Activated T-cell treated with anti-CD3 and anti-CD28 coated beads, Interleukin-2, amount 50 U/mL, for 1 hour (primary cell): Measurements from ENCODE around the gene CLCN6.

Experiments
- DNase-seq: peaks from one replicate; pipeline ENCODE4 v3.0.0-alpha.2; 2020

CLCN6 gene

DNA sequence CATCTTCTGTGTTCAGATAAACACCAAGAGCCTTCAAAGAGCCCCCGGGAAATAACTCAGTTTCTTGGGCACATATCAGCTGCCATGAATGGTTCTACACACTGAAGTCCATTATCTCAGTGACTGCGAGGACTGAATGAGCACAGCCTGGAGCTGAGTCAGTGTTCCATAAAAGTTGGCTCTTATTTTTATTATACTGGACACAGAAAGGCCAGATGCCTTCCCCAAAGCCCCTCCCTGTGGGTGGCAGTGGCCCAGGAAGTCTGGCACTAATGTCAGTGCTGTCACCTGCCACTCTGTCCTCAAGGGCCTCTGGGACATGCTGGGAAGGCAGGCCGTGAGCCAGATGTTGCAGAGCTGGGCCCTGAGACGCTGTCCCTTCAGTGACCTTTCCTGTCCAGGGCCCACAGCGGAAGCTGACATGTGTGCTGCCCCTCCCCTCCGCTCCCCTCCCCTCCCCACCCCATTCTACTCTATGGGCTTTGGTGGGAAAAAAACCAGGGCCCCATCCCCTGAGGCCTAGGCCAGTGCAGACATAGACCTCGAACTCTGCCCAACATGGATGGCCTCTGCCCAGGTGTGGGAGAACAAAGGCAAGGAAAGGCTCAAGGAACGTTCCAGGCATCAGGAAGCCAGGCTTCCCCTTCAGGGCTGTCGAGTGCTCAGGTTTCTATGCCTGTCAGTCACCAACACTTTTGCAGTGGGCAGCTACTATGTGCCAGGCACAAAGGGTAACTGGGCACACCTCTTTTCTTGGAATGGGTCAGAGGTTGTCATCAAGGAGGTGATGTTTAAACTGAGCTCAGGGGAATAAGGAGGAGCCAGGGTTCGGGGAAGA, 75.1 kb downstream of the CLCN6 start:
- DNase-seq, result no peak

DNA sequence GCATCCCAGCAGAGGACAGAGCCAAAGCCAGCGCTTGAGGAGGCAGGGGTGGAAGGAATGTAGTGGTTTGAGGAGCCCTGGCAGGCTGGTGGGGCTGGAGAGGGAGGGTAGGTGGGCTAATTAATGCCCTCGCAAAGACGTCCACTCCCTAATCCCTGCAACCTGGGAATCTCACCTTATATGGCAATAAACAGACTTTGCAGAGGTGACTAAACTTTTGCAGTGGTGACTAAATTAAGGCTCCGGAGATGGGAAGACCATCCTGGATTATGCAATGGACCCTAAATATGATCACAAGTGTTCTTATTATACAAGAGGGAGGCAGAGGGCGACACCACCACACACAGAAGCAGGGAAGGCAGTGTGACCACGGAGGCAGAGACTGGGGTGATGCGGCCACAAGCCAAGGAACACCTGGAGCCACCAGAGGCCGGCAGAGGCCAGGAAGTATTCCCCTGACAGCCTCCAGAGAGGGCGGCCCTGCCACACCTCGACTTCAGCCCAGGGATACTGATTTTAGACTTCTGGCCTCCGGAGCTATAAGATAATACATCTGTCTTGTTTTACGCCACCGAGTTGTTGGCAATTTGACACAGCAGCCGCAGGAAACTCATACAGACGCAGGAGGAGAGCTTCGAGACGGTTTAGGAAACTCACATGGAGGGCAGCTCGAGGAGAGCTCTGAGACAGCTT, 75.9 kb downstream of the CLCN6 start:
- no peak for DNase-seq

DNA sequence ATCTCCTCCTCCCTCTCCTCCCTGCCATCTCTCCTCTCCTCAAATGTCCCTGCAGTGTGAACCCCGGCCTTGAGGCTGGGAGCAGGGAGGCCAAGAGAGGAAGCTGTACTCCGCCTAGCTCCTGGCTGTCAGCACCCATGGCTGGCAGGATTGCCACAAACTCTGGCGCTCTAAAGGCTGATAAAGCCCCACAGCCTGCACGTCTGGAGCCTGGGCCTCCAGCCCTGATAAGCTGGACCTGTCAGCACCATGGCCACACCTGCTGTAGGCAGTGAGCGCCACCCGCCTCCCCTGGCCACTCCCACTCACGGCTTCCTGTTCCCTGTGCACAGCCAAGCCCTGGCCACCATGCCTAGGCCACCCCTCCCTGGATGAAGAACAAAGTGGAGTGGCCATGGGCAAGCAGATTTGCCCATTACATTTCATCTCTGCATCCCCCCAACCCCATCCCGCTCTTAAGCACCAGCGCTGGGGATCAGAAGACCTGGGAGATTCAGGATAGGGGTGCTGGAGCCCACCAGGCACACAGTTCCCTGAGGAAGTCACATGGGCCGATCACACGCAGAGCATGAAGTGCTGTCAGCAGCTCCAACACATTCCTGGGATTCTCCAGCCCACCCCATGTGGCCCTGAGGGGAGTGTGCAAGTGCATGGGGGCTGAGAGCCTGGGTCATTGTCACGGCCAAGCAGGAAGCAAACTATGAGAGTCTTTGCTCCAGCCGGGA, 77.0 kb downstream of the CLCN6 start:
- DNase-seq, result no peak

DNA sequence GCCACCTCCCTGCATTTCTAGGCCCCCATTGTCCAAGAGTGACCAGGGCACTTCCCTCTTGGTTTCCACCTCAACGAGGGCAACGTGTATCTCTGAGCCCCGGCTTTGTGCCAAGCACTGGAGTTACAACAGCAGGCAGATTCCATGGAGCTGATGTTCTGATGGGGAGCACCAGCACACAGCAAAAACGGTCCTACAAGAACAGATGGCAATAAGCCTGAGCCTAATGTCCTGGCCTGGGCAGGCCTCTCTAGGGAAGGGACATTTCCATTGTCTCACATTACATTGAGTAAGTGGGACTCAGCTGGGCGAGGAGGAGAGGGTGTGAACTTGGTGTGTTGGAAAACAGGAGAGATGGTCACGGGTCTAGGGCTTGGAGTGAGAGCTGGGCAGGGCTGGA, 79.9 kb downstream of the CLCN6 start:
- DNase-seq, result no peak

DNA sequence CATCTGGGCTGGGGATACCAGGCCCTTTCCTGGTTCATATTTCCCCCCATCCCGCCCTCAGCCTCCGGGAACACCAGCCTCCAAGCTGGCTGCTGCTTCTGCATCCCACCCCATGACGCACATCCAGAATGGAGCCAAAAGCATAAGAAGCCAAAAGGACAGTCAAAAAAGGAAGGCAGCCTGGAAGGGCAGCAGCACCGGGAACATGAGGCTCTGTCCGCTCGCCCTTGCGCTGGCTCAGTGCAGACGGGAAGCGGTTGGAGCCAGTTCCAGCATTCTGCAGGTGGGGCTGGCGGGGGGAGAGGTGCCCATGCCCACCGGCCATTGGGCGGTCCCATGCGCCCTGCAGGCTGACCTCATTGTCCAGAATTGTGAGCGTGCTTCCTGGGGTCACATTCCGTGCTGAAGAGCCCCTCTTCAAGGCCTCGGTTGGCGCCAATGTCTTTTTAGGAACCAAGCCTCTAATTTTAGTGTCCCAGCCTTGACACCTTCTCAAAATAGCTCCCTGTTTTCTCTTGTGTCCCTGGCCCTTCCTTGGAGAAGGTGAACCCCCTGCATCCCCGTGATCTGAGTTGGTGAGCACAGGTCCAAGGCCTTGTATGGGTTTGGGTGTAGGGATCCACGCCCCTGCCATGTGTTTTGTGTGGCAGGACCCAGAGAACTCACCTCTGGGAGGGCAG, 81.1 kb downstream of the CLCN6 start:
- DNase-seq, result no peak

DNA sequence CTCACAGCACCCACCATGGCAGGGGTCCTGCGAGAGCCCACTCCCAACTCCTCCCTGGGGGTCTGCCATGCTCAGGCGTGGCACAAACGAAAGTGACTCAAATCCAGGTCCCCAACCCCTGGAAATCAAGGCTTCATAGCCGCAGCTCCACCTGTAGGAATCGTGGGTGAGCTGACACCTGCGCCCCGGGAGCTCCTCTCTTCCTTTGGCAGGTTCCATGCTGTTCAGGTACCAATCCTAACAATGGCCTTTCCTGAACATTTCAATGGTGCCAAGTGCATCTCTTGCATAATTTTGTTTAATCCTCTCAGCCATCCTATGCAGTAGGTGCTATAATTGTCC, 81.6 kb downstream of the CLCN6 start:
- no peak for DNase-seq

DNA sequence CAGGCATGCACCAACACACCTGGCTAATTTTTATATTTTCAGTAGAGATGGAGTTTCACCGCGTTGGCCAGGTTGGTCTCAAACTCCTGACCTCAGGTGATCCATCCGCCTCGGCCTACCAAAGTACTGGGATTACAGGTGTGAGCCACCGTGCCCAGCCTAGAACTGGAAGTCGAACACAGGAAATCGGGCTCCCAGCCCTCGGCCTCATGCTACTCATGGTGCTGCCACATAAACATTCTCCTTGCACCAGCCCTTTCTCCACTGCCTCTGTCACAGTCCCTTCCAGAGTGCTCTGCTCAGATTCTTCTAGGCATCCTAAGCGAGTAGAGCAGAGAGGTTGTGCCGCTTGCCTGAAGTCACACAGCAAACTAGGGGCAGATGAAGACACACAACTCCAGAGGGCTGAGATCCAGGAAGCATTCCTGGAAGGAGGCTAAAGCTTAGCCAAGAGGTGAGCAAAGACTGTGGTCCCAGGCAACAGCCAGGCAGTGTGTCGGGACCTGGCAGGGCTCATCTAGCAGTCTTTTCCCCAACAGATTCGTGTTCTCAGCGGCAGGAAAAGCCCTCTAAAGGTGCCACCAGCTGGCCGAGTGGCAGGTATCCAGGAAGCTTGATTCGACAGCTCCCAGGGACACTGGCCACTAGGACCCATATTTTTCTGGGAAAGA, 82.3 kb downstream of the CLCN6 start:
- DNase-seq, result no peak

DNA sequence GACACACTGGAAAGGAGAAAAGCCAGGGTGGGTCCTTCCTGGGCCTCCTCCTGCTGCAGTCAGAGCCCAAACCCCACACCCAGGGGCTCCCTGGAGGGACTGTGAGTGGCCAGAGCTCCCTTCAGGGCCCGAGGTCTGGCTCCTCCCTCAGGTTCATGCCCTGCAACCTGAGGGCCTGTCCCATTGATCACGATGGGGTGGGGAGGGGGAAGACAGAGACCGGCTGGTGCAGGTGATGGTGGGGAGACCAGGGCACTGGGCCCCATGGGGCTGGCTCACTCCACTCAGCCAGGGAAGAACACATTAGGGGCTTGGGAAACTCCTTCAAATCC, 82.9 kb downstream of the CLCN6 start:
- DNase-seq, result no peak

DNA sequence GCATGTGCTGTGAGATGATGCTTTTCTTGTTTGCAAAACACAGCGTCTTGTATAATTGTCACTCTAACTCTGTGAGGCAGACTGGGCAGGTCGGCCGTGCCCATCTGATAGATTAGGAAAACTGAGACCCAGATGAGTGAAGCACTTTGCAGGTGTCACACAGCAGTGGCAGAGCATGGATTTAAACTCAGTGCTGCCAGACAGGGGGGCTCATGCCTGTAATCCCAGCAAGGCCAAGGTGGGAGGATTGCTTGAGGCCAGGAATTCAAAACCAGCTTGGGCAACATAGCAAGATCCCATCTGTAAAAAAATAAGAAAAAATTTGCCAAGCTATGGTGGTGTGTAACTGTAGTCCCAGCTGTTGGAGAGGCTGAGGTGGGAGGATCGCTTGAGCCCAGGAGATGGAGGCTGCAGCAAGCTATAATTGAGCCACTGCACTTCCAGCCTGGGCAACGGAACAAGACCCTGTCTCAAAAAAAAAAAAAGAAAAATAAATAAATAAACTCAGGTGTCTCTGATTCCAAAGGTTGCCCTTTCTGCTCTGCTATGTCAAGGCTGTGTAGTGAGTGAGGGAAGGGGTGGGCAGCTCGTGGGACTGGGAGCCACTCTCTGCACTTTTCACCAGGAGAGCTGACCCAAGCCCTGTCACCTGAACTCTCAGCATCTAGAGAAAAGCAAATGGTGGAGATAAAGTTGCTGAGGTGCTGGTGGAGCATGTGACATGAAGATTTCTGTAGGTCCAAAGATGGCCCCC, 85.6 kb downstream of the CLCN6 start:
- DNase-seq, result no peak
